ENCODE results near the gene APOBEC3H.

GRCh38 chr22:39120983-39121382 lies 23.9 kb downstream of the APOBEC3H start:
- no peak for TF ChIP-seq CTCF (IDR thresholded peaks at IDR 0.05)
- TF ChIP-seq EP300 (IDR thresholded peaks at IDR 0.05), result no peak
